Mucosa of descending colon (tissue), 3 donors: ENCODE measurements around the gene PRM2. TPM values are rescaled to one million over a fixed set of nuclear protein-coding genes. Genes with fewer than 3 reads are reported as not detected.

Source experiments
- ATAC-seq: fragments of 200-7000 bp; cut with Tn5 transposase; one replicate; pipeline ENCODE4 v1.9.1; 2020; ENCODE audit warnings: mild to moderate bottlenecking, moderate library complexity
- DNase-seq, 3 donors: peaks; one replicate each; pipeline ENCODE4 v3.0.0-alpha.2; 2020
- H3K36me3 ChIP-seq: fragments of 200-600 bp; one replicate; pipeline ENCODE4 v1.8.0; 2021; ENCODE audit warnings: low read depth, mild to moderate bottlenecking
- H3K4me1 ChIP-seq: fragments of 200-600 bp; one replicate; pipeline ENCODE4 v1.8.0; 2021; ENCODE audit warnings: low read depth, mild to moderate bottlenecking
- H3K4me3 ChIP-seq: fragments of 200-600 bp; one replicate; pipeline ENCODE4 v1.8.0; 2021; ENCODE audit warnings: mild to moderate bottlenecking
- H3K9me3 ChIP-seq: fragments of 200-600 bp; one replicate; pipeline ENCODE4 v1.8.0; 2021; ENCODE audit warnings: mild to moderate bottlenecking
- CTCF ChIP-seq: fragments of 200-600 bp; IDR thresholded peaks from one replicate; pipeline ENCODE4 v1.8.0; 2022; ENCODE audit warnings: antibody characterized with exemption, mild to moderate bottlenecking
- intact Hi-C, 2 donors: fragments of 100-400 bp; cut with DNase I in 1 of 2; cut with micrococcal nuclease in 1 of 2; formaldehyde crosslinking; loops; one replicate each; pipeline versions ENCODE4 v1.11.0 to v1.11.1; 2022; cut with DNase I, micrococcal nuclease
- total RNA-seq, 3 donors: library from RNA; stranded (reverse); fragmentation: NEBNext Ultra II Directional in 2 of 3; extraction: Animal tissue kit (Norgen Biotek cat#: 25700) in 2 of 3; gene quantifications; one replicate each; pipeline versions ENCODE4 v1.2.1 to v1.2.4, GENCODE V29; 2021 to 2023
- donor health status: DM: no; HTN: no; CAD: no; lungs with moderate emphysema.
- donor health status: DM: no; HTN: no; CAD: no.
- donor health status: DM: no; HTN: yes; CAD: no.

PRM2 gene
- total RNA-seq, 3 donors from 2014 or later: not detected

GRCh38 chr16:11241480-11242204 lies 34.6 kb downstream of the PRM2 start:
- Histone ChIP-seq H3K4me1 (no peaks in the 10 kb centered on the region), H3K4me3 (no peak overlapping the region), H3K9me3 (no peaks in the 10 kb centered on the region), H3K36me3 (no peaks in the 10 kb centered on the region)
- TF ChIP-seq CTCF: no peak
- DNase-seq: no peak
- ATAC-seq: no peak
- intact Hi-C loops: no loop called here

GRCh38 chr16:11240636-11241473 lies 35.4 kb downstream of the PRM2 start:
- H3K4me3 ChIP-seq: no peak overlapping the region
- no peak for DNase-seq
- ATAC-seq: peak; percentile 53
- no peak for TF ChIP-seq CTCF
- intact Hi-C loops: no loop called here
- H3K9me3 ChIP-seq: no peaks in the 10 kb centered on the region
- H3K4me1 ChIP-seq: no peaks in the 10 kb centered on the region
- no peaks in the 10 kb centered on the region for H3K36me3 ChIP-seq

- no peak for DNase-seq
- Histone ChIP-seq H3K9me3 (no peaks in the 10 kb centered on the region), H3K36me3 (no peaks in the 10 kb centered on the region), H3K4me1 (peaks cover 3% of the 10 kb centered on the region), H3K4me3 (no peak overlapping the region)
- no peak for ATAC-seq
- intact Hi-C loops: no loop called here
- TF ChIP-seq CTCF: no peak
These were observed 36.3 kb downstream of the PRM2 start for GRCh38 chr16:11239644-11240632.

- no peak for ATAC-seq
These were observed 37.7 kb downstream of the PRM2 start for GRCh38 chr16:11238272-11239202.

More at GRCh38 chr16:11238272-11239202, 37.7 kb downstream of the PRM2 start:
- no peak for DNase-seq
- intact Hi-C loops: no loop called here
- Histone ChIP-seq H3K36me3 (no peaks in the 10 kb centered on the region), H3K4me1 (peaks cover 3% of the 10 kb centered on the region), H3K9me3 (no peaks in the 10 kb centered on the region), H3K4me3 (no peak overlapping the region)
- TF ChIP-seq CTCF: no peak
